HG03108 (cell line): ENCODE data around the gene KYNU.
A peak's percentile ranks its signal among the peaks of the same experiment; 100 is the strongest.

ENCODE experiments used
- ATAC-seq: cut with Tn5 transposase; IDR thresholded peaks from one replicate; pipeline ENCODE4 v1.9.1; 2021; ENCODE audit warnings: moderate library complexity; ENCODE audit not compliant: unreplicated experiment

The KYNU gene

DNA sequence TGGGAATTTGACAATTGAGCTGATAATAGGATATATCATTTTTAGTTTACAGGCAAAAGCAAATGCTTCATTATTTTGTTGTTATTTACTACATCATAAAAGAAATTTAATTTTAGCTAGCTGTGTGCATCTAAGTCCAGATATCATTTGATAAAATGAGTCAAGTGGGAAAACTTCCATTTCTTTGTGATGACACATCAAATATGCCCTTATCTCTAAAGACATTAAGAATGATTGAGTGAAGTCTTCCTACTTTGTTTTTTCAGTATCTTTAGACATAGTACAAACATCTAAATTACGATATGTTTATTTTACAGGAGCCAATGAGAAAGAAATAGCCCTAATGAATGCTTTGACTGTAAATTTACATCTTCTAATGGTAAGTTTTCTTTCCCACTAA is 77.0 kb downstream of the KYNU start:
- no peak for ATAC-seq

DNA sequence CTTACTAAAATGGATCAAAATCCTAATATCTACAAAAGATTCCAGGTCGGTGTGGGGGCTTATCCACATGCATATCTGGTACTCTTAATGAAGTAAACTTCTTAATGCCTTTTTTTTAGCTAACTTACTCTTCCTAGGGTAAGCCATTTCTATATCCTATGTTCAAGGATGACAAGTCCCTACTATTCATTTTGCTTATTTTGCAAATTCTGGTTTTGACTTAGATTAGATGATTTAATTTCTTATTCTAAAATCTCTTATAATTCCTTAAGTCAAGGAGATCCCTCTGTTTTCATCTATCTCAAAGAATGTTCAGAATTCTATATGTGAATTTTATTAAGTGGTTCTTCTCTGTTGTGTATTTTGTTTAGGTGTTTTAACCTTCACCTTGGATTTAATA is 79.7 kb downstream of the KYNU start:
- ATAC-seq = no peak

DNA sequence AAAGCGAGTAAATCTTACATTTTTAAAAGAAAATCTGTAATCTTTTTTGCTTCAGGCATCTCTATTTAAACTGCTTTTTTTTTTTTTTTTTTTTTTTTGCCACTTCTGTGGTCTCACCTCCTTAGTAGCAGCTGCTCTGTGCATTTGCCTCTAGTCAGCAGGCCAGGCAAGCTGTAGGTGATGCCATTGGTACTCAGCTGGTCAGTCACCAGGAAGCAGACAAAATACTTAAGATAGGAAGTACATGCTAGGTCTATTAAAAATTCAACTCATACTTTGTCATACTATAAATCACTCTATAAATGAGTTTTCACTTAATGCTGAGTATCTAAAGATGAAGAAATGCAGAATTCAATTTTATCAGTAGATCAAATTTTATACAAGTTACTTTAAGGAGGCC is 83.7 kb downstream of the KYNU start:
- ATAC-seq = no peak

DNA sequence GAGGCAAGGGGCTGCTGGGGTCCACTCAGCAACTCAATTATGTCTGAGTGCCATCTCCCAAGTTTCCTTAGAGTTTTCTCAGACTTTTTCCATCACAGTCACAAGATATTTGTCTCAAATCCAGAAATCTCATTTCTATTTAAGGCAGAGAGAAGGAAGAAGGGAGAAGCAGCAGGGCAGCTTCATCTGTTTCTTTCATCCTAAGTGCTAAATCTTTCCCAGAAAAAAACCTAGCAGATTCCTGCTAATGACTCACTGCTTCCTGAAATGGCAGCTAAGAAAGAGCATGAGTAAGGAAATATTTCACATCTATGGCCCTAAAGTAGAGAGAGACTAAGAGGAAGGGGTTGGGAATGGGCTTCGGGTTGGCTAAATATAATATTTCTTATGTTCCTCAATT is 88.0 kb downstream of the KYNU start:
- no peak for ATAC-seq

DNA sequence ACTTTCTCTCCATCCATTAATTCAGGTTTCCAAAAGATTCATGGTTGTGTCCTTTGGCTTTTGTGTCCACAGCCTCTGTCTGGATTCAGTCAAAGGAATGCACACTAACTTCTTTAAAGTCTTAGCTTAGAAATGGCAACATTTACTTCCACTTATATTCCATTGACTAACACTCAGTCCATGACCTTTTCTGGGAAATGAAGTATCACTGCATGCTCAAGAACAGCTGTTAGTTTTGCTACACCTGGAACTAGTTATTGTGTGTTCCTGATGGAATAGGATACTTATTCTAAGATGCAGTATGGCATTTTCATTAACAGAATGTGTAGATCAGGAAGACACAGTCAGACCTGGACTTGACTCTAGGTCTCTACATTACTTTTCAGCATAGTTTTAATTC is 88.8 kb downstream of the KYNU start:
- no peak for ATAC-seq

DNA sequence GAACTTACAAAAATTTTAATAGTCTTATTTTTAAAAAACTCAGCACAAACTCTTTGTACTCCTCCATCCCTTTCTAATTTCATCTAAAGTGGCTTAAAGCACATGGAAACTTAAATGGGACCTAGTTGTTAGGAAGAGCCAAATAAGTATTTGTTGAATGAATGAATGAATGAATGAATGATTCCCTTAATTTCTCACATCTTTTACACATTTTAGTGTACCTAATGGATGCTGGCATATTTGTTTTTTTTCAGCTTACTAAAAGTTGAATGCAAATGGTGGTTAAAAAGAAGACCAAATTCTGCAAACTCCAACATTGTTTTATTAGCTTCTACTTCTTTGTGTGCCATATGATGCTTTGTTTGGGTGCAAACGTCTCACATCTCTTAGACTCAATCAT is 89.6 kb downstream of the KYNU start:
- ATAC-seq = no peak

DNA sequence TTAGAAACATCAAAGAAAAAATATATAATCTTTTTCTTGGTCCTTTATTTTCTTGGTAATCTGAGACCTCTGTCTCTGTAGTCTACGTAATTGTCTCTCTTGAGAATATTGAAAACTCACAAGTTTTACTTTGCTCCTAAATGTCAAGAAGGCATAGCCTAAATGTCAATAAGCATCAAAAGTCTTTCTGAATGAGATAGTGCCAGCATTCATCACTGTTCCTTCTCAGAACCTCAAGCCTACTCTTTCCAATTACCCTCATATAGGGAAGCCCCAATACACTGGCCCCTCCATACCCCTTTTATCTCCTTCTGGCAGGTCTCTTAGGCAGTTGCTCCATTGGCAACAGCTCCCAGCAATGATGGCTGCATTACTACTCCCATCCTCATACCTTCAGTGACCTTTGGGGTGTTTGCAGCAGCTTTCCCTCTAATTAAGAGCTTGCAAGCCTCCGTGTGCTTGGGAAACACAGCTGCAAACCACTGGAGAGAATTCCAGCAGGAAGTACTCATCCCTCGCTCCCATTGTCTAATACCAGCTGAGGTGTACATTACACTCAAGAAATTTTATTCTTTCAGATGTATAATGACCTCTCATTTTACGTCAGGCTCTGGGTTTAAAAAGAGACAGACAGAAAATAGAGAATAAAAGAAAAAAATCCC is 95.8 kb downstream of the KYNU start:
- ATAC-seq = no peak

DNA sequence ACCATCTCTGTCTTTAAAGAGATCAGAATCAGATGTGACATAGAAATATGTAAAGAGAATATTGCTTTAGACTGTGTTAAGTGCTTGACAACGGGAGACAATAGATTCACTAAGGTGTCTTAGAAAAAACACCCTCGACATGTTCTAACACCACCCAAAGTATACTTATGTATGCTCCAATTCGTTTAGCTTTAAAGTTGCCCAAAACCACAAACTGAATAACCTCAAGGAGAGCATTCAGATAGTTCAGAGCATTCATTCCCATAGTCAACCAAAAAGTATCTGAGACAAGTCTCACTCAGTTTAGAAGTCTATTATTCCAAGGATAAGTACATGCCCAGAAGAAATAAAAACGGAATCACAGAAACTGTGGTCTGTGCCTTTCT is 96.4 kb downstream of the KYNU start:
- no peak for ATAC-seq

DNA sequence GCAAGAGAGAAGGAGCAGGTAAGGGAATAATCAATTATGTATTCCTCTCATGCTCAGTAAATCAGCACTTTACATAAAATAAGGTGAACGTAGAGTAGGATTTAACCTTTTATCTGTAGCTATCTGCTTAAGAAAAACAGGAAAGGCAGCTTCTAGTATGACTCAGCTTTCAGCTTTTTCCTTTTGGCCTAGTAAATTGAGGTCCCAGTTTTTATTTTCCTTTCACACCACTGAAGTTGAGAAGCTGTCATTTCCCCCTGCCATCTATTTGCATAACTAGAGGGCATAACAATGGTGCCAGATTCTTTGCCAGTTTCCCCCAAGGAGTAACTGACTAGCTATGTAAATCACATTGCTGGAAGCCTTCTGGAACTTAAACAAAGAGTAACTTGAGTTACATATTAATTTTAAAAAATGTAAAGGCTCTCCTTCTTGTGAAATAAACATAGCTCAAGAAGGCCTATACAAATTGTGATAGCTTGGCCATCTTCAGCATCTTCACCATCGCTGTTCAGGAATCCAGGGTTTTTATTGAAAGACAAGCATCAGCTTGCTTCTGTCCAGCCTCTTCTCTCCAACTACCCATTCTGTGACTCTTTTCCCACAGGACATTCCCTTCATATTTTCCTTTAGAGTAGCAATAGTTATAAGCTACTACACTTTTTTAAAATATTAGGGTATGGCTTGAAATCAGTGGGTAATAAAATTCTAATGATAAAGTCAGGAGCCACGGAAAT is 97.0 kb downstream of the KYNU start:
- peak; percentile 60 for ATAC-seq

DNA sequence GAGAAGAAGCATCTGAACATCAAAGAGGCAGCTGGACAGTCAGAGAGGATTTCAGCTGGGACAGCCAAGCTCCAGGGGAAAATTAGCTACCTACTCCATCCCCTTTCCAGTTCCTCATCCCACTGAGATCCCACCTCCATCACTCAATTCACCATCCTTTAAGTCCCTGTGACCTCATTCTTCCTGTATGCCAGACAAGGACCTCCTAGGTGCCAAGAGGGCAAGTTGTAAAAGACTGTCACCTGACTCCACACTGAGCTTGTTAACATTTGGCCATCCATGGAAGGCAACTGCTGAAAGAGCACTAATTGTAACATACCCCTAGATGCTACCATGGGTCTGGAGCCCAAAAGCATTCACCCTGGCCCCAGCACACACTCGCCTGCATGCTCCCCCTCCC is 97.8 kb downstream of the KYNU start:
- ATAC-seq = no peak

DNA sequence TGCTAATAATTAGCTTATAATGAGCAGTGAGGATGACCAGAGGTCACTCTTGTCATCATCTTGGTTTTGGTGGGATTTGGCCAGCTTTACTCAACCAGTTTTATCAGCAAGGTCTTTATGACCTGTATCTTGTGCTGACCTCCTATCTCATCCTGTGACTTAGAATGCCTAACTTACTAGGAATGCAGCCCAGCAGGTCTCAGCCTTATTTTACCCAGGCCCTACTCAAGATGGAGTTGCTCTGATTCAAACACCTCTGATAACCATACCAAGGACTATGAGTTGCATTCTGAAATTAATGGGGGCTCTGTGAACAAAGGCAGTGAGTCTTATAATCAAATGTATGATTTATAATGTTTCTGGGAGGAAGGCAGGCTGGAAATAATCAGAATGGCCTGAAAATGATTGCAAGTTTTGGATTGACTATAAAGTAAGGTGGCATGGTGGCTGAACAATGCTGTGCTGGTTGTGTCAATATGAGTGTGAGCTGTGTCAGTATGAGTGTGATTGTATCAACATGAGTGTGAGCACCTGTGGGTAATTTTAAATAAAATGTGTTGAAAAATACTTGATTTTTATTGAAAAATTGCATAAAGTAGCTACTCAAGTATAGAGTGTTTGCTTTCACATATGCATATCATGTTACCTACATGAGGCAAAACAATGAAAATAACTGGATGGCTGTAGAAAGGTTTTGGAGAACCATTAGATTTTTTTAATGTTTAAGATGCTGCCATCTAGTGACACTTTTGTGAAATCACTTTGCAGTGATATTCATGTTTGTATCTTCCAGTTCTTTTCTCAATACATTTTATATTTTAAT is 103.0 kb downstream of the KYNU start:
- no peak for ATAC-seq

DNA sequence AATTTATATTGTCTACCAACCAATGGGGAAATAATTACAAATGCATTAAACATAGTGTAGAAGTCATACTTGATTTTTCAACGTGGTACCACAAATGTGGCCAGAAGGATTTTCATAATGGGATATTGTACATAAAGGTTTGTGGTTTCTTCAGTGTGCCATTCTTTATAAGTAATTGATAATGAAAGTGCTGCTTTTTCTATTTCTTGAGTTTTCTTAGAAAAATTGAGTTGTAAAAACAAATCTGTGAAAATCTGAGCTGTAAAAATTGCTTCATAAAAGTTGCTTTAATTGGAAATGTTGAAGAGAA is 103.6 kb downstream of the KYNU start:
- no peak for ATAC-seq

DNA sequence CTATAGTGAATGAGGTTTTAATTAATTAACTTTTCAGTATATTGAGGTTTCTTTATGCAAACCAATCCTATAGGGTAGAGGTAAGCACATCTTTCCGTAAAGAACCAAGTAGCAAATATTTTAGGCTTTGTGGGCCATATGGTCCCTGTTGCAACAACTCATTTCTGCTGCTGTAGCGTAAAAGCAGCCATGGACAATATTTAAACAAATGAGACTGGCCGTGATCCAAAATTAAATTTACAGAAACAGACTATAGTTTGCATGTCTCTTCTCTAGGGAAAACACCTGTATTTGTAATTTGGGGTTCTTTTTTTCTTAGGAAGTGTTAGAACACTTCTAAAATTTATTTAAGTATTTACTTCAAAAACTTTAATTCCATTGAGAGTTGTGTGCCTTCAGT is 104.3 kb downstream of the KYNU start:
- no peak for ATAC-seq

DNA sequence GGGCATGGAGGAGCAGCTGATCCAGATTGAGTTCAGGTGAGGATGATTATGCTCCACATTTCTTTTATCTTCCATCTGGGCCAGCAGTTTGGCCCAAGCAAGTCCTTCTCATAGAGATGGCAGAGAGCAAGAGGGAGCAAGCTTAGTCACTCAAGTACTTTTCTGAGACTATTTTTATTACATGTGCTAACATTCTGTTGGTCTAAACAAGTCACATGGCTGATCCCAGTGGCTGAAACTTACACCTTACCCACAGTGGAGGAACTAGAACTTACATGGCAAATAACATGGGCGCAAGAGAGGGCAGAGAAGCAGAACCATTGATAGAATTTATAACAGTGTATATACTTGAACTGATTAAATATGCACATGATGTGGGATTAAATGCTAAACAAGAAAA is 105.7 kb downstream of the KYNU start:
- peak; percentile 52 for ATAC-seq

DNA sequence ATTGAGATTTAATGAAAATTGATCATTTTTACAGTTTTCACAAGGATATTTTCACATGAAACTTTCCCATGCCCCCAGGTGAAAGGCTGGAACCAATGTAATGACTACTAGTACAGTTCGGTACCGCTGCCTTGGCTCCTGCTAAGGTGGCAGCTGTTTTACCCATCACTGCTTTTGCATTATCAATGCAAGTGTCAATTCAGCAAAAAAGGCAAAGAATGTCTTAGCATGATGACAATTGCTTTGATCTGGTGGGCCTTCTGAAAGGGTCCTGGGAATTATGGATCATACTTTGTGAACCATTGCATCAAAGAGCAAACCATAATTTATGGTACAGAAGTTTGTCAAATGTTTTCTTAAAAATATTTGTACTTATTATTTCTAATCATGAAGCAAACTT is 107.2 kb downstream of the KYNU start:
- ATAC-seq = no peak

DNA sequence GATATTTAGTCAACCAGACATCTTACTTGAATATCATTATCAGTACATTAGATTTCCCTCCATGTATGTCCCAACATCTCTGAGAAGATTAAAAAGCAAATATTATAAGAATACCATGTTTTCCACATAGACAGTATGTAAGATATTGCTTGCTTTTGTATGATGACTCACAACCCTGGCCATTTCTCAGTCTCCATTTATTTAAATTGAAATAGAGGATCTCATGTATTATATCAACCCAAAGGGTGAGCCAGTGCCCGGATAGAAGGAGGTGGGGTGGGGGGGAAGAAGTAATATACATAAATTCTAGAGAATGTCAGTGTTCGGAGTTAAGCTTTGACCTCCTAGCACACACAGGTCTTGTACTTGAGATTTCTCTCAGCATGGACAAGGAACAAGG is 109.6 kb downstream of the KYNU start:
- no peak for ATAC-seq

DNA sequence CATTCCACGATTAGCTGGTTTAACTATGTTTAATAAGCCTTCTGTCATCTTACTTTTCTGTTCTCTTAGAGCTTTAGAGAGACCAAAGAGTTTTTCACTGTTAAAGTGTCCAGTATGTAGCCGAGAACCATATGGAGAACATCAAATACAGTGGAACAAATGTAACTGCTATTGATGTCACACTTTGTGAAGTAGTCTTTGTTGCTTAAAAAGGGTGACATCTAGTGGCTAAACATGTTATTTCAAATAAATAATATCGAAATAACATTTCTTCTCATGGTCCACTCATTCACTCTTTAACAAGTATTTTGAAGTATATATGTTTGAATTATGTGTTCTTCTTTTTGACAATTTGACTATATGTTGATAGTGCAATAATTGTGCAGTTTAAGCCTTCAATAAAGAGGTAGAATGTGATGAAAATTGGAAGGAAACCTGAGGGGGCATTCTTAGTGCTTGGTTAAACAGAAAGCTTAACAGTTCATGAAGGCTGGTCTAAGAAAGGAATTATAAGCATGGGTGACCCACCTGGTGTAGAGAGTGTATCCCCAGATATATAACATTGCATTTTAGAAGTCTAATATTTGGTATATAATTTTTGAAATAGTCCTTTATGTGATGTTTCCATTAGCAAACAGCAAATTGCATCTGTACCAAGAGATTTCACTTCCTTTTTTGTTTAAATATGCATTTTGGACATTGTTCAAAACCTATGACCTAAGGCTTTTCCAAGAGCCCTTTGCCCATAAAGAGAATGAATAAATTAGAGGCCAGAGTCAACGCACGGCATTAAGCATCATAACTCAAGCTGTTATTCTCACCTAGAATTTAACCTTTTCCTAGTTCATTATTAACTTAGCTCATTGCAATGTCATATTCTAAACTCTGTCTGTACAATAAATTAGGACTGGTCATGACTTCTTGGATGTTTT is 112.1 kb downstream of the KYNU start:
- ATAC-seq = peak; percentile 67

DNA sequence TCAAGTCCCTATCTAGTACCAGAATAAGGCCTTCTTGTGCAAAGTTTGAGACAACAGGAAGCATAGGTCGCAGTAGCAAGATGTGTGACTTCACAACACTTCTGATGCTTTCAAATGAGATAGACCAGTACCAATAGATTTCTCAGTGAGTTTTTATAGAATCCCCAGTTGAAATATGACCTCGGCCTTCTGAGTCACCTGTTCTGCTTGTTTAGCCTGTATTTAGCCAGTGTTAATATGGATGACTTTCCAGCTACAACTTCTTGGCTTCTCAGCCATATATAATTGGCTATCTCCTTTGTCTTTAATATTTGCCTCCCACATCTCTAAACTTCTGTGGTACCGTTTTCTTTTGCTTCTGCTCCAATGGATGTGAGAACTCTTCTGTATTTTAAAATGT is 113.8 kb downstream of the KYNU start:
- no peak for ATAC-seq

DNA sequence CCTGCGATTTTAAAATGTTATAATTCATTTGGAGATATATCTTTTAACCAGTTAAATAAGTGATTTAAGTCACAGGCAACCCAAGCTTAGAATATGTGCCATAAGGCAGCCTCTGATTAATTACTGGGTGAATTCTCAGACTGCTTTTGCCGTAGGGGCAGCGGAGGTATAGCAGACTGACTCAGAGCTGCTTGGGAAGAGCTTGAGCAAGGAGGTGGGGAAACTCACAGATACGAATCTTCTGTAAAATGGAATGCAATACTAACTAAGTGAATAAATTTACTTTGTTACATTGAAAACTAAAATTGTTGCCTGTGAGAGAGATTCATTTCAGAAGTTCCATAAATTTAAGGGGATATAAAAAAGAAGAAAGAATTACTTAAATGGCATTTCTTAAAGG is 115.4 kb downstream of the KYNU start:
- ATAC-seq = no peak

DNA sequence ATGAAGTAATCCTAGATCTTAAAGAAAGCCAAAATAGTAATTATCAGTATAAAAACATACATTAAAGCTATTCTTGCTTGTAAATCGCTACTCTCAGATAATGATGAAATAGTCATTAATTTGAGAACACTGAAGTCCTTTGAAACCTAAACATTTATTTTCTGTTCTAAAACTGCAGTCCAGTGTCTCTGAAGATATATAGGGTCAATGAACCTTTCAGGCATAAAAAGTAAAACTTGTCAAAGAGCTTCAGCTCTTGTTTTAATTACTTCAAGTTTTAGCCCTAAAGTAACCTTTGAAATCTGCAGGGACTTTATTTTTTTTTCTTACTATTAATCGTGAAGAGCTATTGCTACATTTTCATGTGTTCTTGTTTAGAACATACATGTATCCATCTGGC is 116.3 kb downstream of the KYNU start:
- no peak for ATAC-seq

DNA sequence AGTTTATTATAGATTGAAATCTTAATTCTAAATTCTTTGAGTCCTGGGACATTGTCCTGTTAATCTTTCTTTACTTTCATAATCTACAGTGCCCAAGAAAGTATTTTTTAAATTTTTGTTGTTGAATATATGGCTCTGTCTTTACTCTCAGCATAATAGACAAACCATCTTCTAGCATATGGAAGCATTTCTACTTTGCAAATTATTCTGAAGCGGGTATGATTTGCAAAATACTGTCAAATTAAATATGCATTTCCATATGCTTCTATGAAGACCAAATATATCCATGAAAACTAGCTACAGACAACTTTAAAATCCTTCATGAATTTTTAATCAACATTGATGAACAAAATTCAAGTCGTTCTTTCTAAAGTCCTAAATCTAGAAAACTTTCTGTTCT is 117.2 kb downstream of the KYNU start:
- no peak for ATAC-seq
